ENCODE data around the gene TENM4. TPM values are rescaled to one million over a fixed set of nuclear protein-coding genes. Genes with fewer than 3 reads are reported as not detected.

Gene TENM4
- polyA plus RNA-seq, 1 donor from 2014 or later = 16.8 TPM

DNA sequence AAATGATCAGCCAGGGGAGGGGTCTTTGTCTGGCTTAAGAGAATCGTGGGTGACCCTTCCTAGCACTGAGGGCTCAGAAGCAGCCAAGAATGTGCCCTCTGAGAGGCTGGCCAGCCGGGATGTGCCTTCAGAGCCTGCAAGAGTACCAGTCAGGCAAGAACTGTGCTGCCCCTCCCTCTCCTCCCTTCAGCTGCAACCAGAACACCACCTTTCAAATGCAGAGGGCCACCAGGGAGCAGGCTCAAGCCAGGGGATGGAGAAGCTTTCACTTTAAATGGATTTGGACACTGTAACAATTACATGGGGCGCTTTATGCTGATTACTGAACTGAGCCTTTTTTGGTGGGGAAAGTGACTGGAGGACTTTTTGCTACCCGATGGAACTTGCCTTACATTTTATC lies 44.9 kb upstream of the TENM4 start:
- Histone ChIP-seq H3K9me3 (ENCODE audit: low read length) (no peaks in the 10 kb centered on the region), H3K36me3 (ENCODE audit: insufficient read depth, low read length) (no peaks in the 10 kb centered on the region), H3K79me2 (replicated peaks; ENCODE audit: insufficient read depth, low read length) (no peaks in the 10 kb centered on the region), H3K9me2 (ENCODE audit: insufficient read depth, low read length) (no peaks in the 10 kb centered on the region), H3F3A (ENCODE audit: insufficient read depth, low read length, poor library complexity, severe bottlenecking) (no peaks in the 10 kb centered on the region), H3K4me2 (ENCODE audit: low read length) (no peak overlapping the region), H3K9ac (ENCODE audit: low read length) (no peak overlapping the region), H3K27me3 (ENCODE audit: insufficient read depth, low read depth, low read length) (no peaks in the 10 kb centered on the region), H2AFZ (ENCODE audit: low read depth, low read length) (no peak overlapping the region), H3K27ac (ENCODE audit: low read length) (no peak overlapping the region), H4K20me1 (ENCODE audit: insufficient read depth) (no peaks in the 10 kb centered on the region), H3K4me3 (ENCODE audit: low read length) (no peak overlapping the region)
- TF ChIP-seq EP300 (conservative IDR thresholded peaks at IDR 0.05; ENCODE audit: poor library complexity, severe bottlenecking) (no peak), MXI1 (conservative IDR thresholded peaks at IDR 0.05; ENCODE audit: poor library complexity, severe bottlenecking) (no peak), SMC3 (conservative IDR thresholded peaks at IDR 0.05; ENCODE audit: poor library complexity) (no peak), TAF1 (IDR thresholded peaks at IDR 0.05; ENCODE audit: low read depth) (no peak), RAD21 (conservative IDR thresholded peaks at IDR 0.05) (no peak), EZH2 (IDR thresholded peaks at IDR 0.05; ENCODE audit: borderline replicate concordance, insufficient read depth, low read length, poor library complexity, severe bottlenecking) (no peak), POLR2AphosphoS5 (IDR thresholded peaks at IDR 0.05) (no peak)
- TF ChIP-seq, protein P1, sequence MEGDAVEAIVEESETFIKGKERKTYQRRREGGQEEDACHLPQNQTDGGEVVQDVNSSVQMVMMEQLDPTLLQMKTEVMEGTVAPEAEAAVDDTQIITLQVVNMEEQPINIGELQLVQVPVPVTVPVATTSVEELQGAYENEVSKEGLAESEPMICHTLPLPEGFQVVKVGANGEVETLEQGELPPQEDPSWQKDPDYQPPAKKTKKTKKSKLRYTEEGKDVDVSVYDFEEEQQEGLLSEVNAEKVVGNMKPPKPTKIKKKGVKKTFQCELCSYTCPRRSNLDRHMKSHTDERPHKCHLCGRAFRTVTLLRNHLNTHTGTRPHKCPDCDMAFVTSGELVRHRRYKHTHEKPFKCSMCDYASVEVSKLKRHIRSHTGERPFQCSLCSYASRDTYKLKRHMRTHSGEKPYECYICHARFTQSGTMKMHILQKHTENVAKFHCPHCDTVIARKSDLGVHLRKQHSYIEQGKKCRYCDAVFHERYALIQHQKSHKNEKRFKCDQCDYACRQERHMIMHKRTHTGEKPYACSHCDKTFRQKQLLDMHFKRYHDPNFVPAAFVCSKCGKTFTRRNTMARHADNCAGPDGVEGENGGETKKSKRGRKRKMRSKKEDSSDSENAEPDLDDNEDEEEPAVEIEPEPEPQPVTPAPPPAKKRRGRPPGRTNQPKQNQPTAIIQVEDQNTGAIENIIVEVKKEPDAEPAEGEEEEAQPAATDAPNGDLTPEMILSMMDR (IDR thresholded peaks at IDR 0.05; ENCODE audit: poor library complexity, severe bottlenecking) = no peak
- TF ChIP-seq, protein P2, sequence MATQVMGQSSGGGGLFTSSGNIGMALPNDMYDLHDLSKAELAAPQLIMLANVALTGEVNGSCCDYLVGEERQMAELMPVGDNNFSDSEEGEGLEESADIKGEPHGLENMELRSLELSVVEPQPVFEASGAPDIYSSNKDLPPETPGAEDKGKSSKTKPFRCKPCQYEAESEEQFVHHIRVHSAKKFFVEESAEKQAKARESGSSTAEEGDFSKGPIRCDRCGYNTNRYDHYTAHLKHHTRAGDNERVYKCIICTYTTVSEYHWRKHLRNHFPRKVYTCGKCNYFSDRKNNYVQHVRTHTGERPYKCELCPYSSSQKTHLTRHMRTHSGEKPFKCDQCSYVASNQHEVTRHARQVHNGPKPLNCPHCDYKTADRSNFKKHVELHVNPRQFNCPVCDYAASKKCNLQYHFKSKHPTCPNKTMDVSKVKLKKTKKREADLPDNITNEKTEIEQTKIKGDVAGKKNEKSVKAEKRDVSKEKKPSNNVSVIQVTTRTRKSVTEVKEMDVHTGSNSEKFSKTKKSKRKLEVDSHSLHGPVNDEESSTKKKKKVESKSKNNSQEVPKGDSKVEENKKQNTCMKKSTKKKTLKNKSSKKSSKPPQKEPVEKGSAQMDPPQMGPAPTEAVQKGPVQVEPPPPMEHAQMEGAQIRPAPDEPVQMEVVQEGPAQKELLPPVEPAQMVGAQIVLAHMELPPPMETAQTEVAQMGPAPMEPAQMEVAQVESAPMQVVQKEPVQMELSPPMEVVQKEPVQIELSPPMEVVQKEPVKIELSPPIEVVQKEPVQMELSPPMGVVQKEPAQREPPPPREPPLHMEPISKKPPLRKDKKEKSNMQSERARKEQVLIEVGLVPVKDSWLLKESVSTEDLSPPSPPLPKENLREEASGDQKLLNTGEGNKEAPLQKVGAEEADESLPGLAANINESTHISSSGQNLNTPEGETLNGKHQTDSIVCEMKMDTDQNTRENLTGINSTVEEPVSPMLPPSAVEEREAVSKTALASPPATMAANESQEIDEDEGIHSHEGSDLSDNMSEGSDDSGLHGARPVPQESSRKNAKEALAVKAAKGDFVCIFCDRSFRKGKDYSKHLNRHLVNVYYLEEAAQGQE (IDR thresholded peaks at IDR 0.05; ENCODE audit: borderline replicate concordance) = no peak

DNA sequence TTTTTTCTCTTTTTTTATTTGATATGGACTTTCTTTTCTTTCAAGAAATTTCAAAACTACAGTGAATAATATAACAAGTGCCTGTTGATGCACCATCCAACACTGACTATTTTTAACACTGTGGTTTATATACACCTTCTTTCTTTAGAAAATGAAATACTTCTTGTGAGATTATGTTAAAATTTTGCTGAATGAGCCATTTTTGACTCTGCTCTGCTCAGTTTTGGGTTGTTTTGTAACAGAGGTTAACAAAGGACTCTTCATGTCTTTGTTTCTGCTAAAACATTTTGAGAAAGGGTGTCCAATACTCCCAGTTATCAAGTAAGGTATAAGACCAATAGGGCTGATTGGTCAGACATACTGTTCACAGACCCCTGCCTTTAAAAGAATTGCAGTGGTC lies 44.0 kb upstream of the TENM4 start:
- H3F3A ChIP-seq (ENCODE audit: insufficient read depth, low read length, poor library complexity, severe bottlenecking) = no peaks in the 10 kb centered on the region
- H3K9me3 ChIP-seq (ENCODE audit: low read length) = no peaks in the 10 kb centered on the region
- H2AFZ ChIP-seq (ENCODE audit: low read depth, low read length) = no peak overlapping the region
- no peaks in the 10 kb centered on the region for H4K20me1 ChIP-seq (ENCODE audit: insufficient read depth)
- no peaks in the 10 kb centered on the region for H3K36me3 ChIP-seq (ENCODE audit: insufficient read depth, low read length)
- H3K9me2 ChIP-seq (ENCODE audit: insufficient read depth, low read length) = no peaks in the 10 kb centered on the region
- no peak overlapping the region for H3K27ac ChIP-seq (ENCODE audit: low read length)
- no peaks in the 10 kb centered on the region for H3K79me2 ChIP-seq (replicated peaks; ENCODE audit: insufficient read depth, low read length)
- TF ChIP-seq MXI1 (conservative IDR thresholded peaks at IDR 0.05; ENCODE audit: poor library complexity, severe bottlenecking) (no peak), EZH2 (IDR thresholded peaks at IDR 0.05; ENCODE audit: borderline replicate concordance, insufficient read depth, low read length, poor library complexity, severe bottlenecking) (no peak)
- TF ChIP-seq, protein P1 (IDR thresholded peaks at IDR 0.05; ENCODE audit: poor library complexity, severe bottlenecking) = no peak
- H3K27me3 ChIP-seq (ENCODE audit: insufficient read depth, low read depth, low read length) = no peaks in the 10 kb centered on the region
- no peak overlapping the region for H3K9ac ChIP-seq (ENCODE audit: low read length)
- H3K4me2 ChIP-seq (ENCODE audit: low read length) = no peak overlapping the region
- H3K4me3 ChIP-seq (ENCODE audit: low read length) = no peak overlapping the region
